OCI-LY1 (cell line): ENCODE measurements around the gene LMO2.

ENCODE experiments used
- EZH2 ChIP-seq: fragments of 200-600 bp; sonication (generic), shearing (Covaris generic); IDR thresholded peaks from 2 replicates; pipeline ENCODE4 v1.8.0; 2017; ENCODE audit warnings: borderline replicate concordance, mixed run types, mild to moderate bottlenecking, antibody characterized with exemption, low read length, moderate library complexity, mixed read lengths
- TF ChIP-seq, protein P1 (sequence below): fragments of 200-600 bp; sonication (generic), shearing (Covaris generic); IDR thresholded peaks from 2 replicates; pipeline ENCODE4 v1.5.1; 2017; ENCODE audit warnings: mild to moderate bottlenecking, antibody characterized with exemption, low read length, moderate library complexity, mixed read lengths

DNA sequence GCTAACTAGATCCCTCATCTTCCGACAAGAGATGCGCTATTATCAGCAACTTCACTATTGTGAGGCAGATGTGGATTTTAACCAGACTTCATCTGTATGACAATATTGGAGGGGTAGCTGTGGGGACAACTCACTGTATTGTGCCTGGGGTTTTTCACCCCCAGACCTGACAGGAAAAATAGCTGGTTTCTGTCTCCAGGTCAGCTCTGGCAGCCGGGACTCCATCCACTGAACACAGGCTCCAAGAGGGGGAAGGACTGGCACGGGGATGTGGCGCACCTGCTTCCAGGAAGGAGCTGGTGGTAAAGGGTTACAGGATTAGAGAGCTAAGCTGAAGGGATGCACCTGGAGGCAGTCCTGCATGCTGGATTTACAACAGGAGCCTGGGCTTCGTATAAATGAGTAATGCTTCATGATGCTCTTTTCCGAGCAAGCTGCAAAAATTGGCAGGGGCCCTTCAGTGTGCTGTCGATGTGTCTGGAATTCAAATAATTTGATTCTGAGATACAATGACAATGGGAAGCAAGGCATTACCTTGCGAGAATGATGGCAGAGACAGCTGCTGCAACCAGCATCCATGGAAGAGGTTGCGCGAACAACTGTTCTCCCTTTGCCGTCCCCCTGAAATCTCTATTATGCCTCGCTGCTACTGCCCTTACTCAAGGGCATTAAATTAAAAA is 49.5 kb downstream of the LMO2 start:
- TF ChIP-seq, protein P1, sequence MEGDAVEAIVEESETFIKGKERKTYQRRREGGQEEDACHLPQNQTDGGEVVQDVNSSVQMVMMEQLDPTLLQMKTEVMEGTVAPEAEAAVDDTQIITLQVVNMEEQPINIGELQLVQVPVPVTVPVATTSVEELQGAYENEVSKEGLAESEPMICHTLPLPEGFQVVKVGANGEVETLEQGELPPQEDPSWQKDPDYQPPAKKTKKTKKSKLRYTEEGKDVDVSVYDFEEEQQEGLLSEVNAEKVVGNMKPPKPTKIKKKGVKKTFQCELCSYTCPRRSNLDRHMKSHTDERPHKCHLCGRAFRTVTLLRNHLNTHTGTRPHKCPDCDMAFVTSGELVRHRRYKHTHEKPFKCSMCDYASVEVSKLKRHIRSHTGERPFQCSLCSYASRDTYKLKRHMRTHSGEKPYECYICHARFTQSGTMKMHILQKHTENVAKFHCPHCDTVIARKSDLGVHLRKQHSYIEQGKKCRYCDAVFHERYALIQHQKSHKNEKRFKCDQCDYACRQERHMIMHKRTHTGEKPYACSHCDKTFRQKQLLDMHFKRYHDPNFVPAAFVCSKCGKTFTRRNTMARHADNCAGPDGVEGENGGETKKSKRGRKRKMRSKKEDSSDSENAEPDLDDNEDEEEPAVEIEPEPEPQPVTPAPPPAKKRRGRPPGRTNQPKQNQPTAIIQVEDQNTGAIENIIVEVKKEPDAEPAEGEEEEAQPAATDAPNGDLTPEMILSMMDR = no peak
- TF ChIP-seq EZH2 = no peak
